ENCODE measurements around the gene ZNF254. TPM values are rescaled to one million over a fixed set of nuclear protein-coding genes. Genes with fewer than 3 reads are reported as not detected.

Gene ZNF254
- total RNA-seq, 2 experiments from 2014 or later: 8.8 to 9.6 TPM

GRCh38 chr19:24141612-24142011 lies 54.6 kb downstream of the ZNF254 start:
- DNase-seq (no peak), ATAC-seq (no peak)
- no peak overlapping the region for H3K27ac Mint-ChIP-seq
- H3K27me3 Mint-ChIP-seq: no peaks in the 10 kb centered on the region
- H3K9me3 Mint-ChIP-seq (ENCODE audit: low read depth): peaks cover 37% of the 10 kb centered on the region
- no peaks in the 10 kb centered on the region for H3K4me1 Mint-ChIP-seq
- ChIA-PET POLR2A (no interaction called here), CTCF (no interaction called here)
- H3K4me3 Mint-ChIP-seq: no peak overlapping the region
- intact Hi-C loops (cut with DNase I, micrococcal nuclease): no loop called here
- H3K36me3 Mint-ChIP-seq (ENCODE audit: low read depth): peaks cover 45% of the 10 kb centered on the region

GRCh38 chr19:24142771-24143170 lies 55.8 kb downstream of the ZNF254 start:
- DNase-seq: no peak
- no peaks in the 10 kb centered on the region for H3K4me1 Mint-ChIP-seq
- H3K27me3 Mint-ChIP-seq: no peaks in the 10 kb centered on the region
- no peak overlapping the region for H3K27ac Mint-ChIP-seq
- H3K4me3 Mint-ChIP-seq: no peak overlapping the region
- CTCF ChIA-PET: no interaction called here
- ATAC-seq: no peak
- intact Hi-C loops (cut with DNase I, micrococcal nuclease): no loop called here
- H3K36me3 Mint-ChIP-seq (ENCODE audit: low read depth): peaks cover 38% of the 10 kb centered on the region
- H3K9me3 Mint-ChIP-seq (ENCODE audit: low read depth): peaks cover 33% of the 10 kb centered on the region
- POLR2A ChIA-PET: no interaction called here

- ATAC-seq (no peak), DNase-seq (no peak)
- intact Hi-C loops (cut with DNase I, micrococcal nuclease): no loop called here
- ChIA-PET POLR2A (no interaction called here), CTCF (no interaction called here)
- no peaks in the 10 kb centered on the region for H3K4me1 Mint-ChIP-seq
- H3K27me3 Mint-ChIP-seq: no peaks in the 10 kb centered on the region
- H3K9me3 Mint-ChIP-seq (ENCODE audit: low read depth): peaks cover 43% of the 10 kb centered on the region
- peaks cover 19% of the 10 kb centered on the region for H3K36me3 Mint-ChIP-seq (ENCODE audit: low read depth)
- no peak overlapping the region for H3K27ac Mint-ChIP-seq
- no peak overlapping the region for H3K4me3 Mint-ChIP-seq
Observed at GRCh38 chr19:24159707-24160106, 72.7 kb downstream of the ZNF254 start.

- Mint-ChIP-seq H3K4me1 (no peaks in the 10 kb centered on the region), H3K27me3 (no peaks in the 10 kb centered on the region), H3K4me3 (no peak overlapping the region), H3K9me3 (ENCODE audit: low read depth) (peaks cover 56% of the 10 kb centered on the region), H3K36me3 (ENCODE audit: low read depth) (peaks cover 8% of the 10 kb centered on the region), H3K27ac (no peak overlapping the region)
- ChIA-PET POLR2A (no interaction called here), CTCF (no interaction called here)
- intact Hi-C loops (cut with DNase I, micrococcal nuclease): no loop called here
- ATAC-seq (no peak), DNase-seq (no peak)
Observed at GRCh38 chr19:24166055-24166454, 79.1 kb downstream of the ZNF254 start.

GRCh38 chr19:24173882-24174281 lies 86.9 kb downstream of the ZNF254 start:
- H3K27me3 Mint-ChIP-seq: no peaks in the 10 kb centered on the region
- DNase-seq (no peak), ATAC-seq (no peak)
- peaks cover 9% of the 10 kb centered on the region for H3K36me3 Mint-ChIP-seq (ENCODE audit: low read depth)
- ChIA-PET POLR2A (no interaction called here), CTCF (no interaction called here)
- no peak overlapping the region for H3K4me3 Mint-ChIP-seq
- intact Hi-C loops (cut with DNase I, micrococcal nuclease): no loop called here
- H3K27ac Mint-ChIP-seq: no peak overlapping the region
- H3K9me3 Mint-ChIP-seq (ENCODE audit: low read depth): peaks cover 29% of the 10 kb centered on the region
- H3K4me1 Mint-ChIP-seq: no peaks in the 10 kb centered on the region

GRCh38 chr19:24177686-24178085 lies 90.7 kb downstream of the ZNF254 start:
- Mint-ChIP-seq H3K4me3 (no peak overlapping the region), H3K27me3 (no peaks in the 10 kb centered on the region), H3K36me3 (ENCODE audit: low read depth) (peaks cover 9% of the 10 kb centered on the region), H3K9me3 (ENCODE audit: low read depth) (peaks cover 32% of the 10 kb centered on the region), H3K27ac (no peak overlapping the region), H3K4me1 (no peaks in the 10 kb centered on the region)
- DNase-seq: no peak
- intact Hi-C loops (cut with DNase I, micrococcal nuclease): no loop called here
- ChIA-PET CTCF (no interaction called here), POLR2A (no interaction called here)
- ATAC-seq: no peak

- POLR2A ChIA-PET: no interaction called here
- DNase-seq: no peak
- Mint-ChIP-seq H3K27me3 (no peaks in the 10 kb centered on the region), H3K27ac (no peak overlapping the region), H3K36me3 (ENCODE audit: low read depth) (peaks cover 9% of the 10 kb centered on the region), H3K4me3 (no peak overlapping the region), H3K4me1 (no peaks in the 10 kb centered on the region), H3K9me3 (ENCODE audit: low read depth) (peaks cover 31% of the 10 kb centered on the region)
- ATAC-seq: no peak
- CTCF ChIA-PET: no interaction called here
- intact Hi-C loops (cut with DNase I, micrococcal nuclease): no loop called here
Observed at GRCh38 chr19:24178207-24178606, 91.2 kb downstream of the ZNF254 start.

Other genes starting within 250 kb of the ZNF254 start
- gene ZNF726, start 172.3 kb upstream of the ZNF254 start, total RNA-seq: 10 to 100 TPM; 19.1 to 20.2 TPM